ENCODE measurements around the gene SMIM7.
A peak's percentile ranks its signal among the peaks of the same experiment; 100 is the strongest.
"Not testable (repeated sequence)": the region's sequence is repeated elsewhere in the genome, so short reads cannot be mapped to it uniquely, and the experiment has no call there.

The SMIM7 gene

GRCh38 chr19:16659832-16660708 lies at the start of gene SMIM7:
Gene SMIM7, minus strand, starts transcription at chr19:16660144. Its CDS starts 34 bp downstream, at chr19:16660110.
- peak; percentile 85 to 99 (median 98) for DNase-seq

- no peak for DNase-seq
Measured at GRCh38 chr19:16703677-16704076, 43.7 kb upstream of the SMIM7 start.

GRCh38 chr19:16702123-16702522 lies 42.2 kb upstream of the SMIM7 start:
- no peak for DNase-seq

GRCh38 chr19:16698914-16699313 lies 39.0 kb upstream of the SMIM7 start:
- DNase-seq: no peak

DNA sequence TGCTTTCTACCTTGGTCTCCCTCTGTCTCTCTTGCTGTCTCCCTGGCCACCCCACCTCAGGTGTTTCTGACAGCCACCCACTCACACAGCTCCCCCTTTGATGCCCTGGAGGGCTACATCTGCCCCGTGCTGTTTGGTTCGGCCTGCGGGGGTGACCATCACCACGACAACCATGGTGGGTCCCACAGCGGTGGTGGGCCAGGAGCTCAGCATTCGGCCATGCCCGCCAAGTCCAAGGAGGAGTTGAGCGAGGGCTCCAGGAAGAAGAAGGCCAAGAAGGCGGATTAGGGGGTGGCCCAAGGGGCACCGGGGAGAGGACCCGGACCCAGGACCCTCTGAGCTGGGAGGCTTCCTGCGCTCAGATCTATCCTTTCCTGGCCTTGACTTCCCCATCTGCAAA lies 28.1 kb upstream of the SMIM7 start:
- DNase-seq: no peak

DNA sequence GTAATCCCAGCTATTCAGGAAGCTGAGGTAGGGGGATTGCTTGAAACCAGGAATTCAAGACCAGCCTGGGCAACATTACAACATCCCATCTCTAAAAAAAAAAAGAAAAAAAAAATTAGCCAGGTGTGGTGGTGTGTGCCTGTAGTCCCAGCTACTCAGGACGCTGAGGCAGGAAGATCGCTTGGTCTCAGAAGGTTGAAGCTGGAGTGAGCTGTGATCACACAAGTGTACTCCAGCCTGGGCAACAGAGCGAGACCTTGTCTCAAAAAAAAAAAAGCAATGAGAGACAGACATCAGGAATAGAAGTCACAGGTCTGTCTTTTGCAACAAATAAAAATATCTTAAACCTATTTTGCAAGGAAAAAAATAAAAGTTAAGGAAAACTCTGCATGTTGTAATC lies 24.3 kb upstream of the SMIM7 start:
- DNase-seq: no peak

GRCh38 chr19:16682539-16682938 lies 22.6 kb upstream of the SMIM7 start:
- no peak for DNase-seq

GRCh38 chr19:16679811-16680210 lies 19.9 kb upstream of the SMIM7 start:
- no peak for DNase-seq

GRCh38 chr19:16678498-16678897 lies 18.6 kb upstream of the SMIM7 start:
- DNase-seq: no peak

DNA sequence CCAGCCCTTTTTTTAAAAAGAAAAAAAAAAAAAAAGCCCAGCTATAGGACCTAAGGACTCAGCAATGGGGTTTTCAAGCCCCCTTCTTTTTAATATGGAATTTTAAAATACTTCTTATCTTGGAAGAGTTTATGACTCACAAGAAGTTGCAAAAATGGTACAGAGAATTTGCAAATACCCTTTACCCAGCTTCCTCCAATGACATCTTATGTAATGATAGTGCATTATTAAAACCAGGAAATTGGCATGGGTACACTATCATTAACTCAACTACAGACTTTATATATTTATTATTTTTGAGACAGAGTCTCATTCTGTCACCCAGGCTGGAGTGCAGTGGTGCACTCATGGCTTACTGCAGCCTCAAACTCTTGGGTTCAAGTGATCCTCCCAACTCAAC lies 17.1 kb upstream of the SMIM7 start:
- DNase-seq: no peak

DNA sequence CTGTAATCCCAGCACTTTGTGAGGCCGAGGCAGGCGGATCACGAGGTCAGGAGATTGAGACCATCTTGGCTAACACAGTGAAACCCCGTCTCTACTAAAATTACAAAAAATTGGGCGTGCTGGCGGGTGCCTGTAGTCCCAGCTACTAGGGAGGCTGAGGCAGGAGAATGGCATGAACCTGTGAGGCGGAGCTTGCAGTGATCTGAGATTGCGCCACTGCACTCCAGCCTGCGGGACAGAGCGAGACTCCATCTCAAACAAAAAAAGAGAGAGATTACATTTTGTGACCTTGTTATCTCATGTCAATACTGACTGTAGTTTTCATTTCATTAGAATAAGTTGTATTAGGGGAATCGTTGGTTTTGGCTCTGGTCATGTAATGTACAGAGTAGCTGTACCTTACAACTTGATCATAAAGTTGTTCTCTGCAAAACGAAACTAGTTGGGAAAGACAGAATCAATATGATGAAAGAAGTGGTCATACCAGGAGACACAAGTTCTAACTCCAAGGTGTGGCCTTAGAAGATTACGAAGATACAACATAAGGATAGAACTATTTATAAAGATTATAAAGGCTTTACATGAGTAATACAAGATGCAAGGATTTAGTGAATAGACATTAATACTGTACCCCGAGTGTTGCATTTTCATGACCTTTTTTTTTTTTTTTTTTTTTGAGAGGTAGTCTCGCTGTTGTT lies 16.3 kb upstream of the SMIM7 start:
- no peak for DNase-seq

DNA sequence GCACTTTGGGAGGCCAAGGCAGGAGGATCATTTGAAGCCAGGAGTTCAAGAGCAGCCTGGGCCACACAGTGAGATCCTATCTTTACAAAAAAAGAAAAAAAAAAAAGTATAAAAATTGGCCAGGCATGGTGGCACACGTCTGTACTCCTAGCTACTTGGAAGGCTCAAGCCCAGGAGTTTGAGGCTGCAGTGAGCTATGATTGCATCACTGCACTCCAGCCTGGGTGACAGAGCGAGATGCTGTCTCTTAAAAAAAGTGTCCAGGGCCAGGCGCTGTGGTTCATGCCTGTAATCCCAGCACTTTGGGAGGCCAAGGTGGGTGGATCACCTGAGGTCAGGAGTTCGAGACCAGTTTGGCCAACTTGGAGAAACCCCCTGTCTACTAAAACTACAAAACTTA lies 13.9 kb upstream of the SMIM7 start:
- not testable (repeated sequence) for DNase-seq

- DNase-seq: no peak
Measured at GRCh38 chr19:16673231-16673630, 13.3 kb upstream of the SMIM7 start.

DNA sequence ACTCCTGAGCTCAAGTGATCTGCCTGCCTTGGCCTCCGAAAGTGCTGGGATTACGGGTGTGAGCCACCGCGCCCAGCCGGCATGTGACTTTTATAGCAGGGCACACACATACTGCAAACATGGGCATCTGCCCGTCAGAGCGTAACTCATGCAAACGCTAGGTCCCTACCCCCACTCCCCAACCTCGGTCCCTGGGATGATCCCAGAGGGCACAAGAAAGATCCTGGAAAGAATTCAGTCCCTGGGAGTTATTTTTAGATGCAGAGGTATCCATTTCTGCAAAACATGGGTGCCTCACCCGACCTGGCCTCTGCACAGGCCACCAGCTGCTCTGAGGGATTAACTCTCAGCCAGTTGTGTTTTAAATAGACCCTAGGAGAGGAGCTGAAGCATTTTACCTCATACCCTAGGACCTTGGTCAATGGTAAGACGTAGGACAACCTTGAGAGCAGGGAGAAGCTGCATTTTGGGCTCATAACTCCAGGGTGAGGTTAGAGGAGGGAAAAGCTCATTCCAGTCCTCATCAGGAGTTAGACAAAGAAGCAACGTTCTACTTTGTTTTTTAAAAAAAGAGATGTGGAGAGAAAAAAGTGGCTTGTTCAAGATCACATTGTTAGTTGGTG lies 11.8 kb upstream of the SMIM7 start:
- DNase-seq: no peak

- DNase-seq: peak in 17 of 56 donors; percentile 3 to 56 (median 14)
Measured at GRCh38 chr19:16670291-16670690, 10.3 kb upstream of the SMIM7 start.

DNA sequence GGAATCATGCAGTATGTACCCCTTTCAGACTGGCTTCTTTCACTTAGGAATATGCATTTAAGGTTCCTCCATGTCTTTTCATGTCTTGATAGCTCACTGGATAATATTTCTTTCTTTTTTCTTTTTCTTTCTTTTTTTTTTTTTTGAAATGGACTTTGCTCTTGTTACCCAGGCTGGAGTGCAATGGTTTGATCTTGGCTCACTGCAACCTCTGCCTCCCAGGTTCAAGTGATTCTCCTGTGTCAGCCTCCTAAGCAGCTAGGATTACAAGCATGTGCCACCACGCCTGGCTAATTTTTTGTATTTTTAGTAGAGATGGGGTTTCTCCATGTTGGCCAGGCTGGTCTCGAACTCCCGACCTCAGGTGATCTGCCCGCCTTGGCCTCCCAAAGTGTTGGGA lies 8.8 kb upstream of the SMIM7 start:
- DNase-seq: not testable (repeated sequence)

DNA sequence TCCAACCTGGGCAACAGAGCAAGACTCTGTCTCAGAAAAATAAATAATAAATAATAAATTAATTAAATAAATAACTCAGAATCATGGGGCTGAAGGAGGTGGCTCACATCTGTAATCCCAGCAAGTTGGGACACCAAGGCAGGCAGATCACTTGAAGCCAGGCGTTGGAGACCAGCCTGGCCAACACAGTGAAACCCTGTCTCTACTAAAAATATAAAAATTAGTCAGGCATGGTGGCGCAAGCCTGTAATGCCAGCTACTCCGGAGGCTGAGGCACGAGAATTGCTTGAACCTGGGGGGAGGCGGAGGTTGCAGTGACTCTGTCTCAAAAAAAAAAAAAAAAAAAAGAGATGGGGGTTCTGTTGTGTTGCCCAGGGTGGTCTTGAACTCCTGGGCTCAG lies 8.2 kb upstream of the SMIM7 start:
- DNase-seq: no peak

DNA sequence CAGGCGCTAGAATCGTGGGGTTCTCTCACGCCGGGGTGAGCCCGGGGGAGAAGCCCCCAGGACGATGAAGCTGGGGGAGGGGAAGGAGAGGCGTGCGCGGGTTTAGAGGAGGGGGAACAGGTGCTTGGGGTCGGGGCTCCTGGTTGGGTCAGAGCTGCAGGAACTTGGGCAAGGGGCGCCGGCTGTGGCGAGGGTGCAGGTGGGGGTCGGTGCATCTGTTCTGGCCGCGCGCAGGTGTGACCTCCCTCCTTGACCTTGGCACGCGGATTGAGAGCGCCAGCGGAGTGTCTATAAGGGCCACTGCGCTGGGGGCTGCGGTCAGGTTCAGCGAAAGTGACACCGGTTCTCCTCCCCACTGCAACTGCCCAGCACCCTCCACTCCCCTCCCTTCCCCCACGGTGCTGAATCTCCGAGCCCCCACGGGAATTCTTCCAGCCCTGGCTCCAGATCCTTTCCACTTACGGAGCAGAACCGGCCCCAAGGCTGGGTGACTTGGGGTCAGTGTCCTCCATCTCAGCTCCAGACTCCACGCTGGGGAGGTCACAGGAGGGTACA lies 1.6 kb upstream of the SMIM7 start:
- DNase-seq: peak in 33 of 56 donors; percentile 2 to 39 (median 17)

- DNase-seq: peak in 38 of 56 donors; percentile 5 to 56 (median 30)
Measured at GRCh38 chr19:16660763-16661479, 977 bp upstream of the SMIM7 start, which contains the start of gene TMEM38A. Gene TMEM38A, plus strand, starts transcription at chr19:16661139. Its CDS starts 79 bp downstream, at chr19:16661218.

GRCh38 chr19:16659464-16659831 lies 496 bp downstream of the SMIM7 start:
- DNase-seq: peak in 1 of 56 donors; percentile 33

DNA sequence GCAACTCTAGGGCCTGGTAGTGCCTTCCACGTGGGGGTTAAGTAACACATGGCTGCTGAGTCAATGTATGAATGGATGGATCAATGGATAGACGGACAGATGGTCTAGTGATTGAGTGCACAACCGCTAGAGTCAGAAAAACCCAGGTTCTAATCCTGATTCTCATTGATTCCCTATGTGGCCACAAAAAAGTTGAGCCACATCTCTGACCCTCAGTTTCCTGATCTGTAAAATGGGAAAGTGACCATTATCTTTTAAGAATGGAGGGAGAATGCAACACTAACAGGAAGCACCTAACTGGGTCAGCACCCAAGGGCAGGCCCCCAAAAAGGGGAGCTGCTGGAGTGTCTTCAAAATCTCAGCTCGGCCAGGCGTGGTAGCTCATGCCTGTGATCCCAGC lies 2.6 kb downstream of the SMIM7 start:
- DNase-seq: no peak

All from nucleus accumbens (tissue), 56 donors.